Measurements from ENCODE around the gene RAB11B.
"Not testable (repeated sequence)": the region's sequence is repeated elsewhere in the genome, so short reads cannot be mapped to it uniquely, and the experiment has no call there.

Gene RAB11B

DNA sequence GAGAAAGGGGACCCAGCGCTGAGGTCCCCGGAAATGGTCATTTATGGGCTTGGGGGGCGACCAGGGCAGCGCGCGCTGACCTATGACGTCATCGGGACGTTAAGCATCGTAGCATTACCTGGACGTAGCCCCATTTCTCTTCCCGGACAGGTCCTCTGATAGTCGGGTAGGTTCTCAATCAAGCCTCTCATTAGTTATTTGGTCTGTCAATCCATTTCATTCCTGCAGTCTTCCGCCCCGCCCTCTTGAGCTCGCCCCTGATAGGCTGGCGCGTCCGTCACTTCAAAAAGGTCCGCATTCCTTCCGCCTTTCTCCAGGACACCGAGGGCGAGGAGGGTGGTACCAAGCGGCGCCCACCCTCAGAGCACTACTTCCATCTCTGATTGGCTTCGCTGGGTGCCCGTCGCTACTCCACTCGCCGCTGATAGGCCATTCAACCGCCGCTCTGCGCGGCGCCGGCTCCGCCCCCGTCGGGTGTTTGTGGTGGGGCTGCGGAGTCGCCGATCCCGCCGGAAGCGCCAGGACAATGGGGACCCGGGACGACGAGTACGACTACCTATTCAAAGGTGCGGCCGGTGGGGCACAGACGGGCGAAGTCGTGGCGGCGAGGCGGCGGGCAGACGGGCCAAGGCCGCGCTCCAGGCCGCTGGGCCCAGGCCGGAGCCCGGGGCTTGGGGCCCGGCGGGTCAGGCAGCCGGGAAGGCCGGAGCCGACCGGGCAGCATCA, at the start of gene RAB11B:
RAB11B (plus strand) TSS at position 470 of the 726 bp plus-strand sequence; CDS start at position 527, 57 bp downstream.
- peak; percentile 95 to 97 for DNase-seq (ENCODE audit: low read depth in 2 of 2)

DNA sequence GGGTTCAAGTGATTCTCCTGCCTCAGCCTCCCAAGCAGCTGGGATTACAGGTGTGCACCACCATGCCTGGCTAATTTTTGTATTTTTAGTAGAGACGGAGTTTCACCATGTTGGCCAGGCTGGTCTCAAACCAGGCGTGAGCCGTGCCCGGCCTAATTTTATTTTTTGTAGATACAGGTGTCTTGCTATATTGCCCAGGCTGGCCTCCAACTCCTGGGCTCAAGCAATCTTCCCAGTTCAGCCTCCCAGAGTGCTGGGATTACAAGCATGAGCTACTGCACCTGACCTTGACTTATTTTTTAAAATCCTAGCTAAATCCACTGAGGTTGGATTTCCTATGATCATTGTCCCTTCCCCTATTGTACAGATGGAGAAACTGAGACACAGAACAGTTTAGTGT, 48.7 kb upstream of the RAB11B start:
- DNase-seq (ENCODE audit: low read depth in 2 of 2) = not testable (repeated sequence)

DNA sequence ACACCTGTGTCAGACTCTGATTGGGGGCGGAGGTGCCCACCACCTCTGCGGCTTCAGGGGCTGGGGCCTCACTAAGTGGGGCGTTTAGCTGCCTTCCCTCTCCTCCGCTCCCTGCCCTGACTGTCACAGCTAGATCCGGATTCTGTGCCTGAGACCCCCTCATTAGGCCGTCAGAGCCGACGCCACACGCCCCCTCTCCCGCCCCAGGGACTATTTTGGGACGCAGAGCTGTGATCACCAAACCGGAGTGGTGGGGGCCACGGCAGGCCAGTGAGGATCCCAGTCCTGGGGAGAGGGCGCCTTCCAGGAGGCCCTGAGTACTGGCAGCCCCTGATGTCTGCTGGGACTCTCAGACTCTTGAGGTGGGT, 47.9 kb upstream of the RAB11B start:
- DNase-seq (ENCODE audit: low read depth in 2 of 2) = no peak

DNA sequence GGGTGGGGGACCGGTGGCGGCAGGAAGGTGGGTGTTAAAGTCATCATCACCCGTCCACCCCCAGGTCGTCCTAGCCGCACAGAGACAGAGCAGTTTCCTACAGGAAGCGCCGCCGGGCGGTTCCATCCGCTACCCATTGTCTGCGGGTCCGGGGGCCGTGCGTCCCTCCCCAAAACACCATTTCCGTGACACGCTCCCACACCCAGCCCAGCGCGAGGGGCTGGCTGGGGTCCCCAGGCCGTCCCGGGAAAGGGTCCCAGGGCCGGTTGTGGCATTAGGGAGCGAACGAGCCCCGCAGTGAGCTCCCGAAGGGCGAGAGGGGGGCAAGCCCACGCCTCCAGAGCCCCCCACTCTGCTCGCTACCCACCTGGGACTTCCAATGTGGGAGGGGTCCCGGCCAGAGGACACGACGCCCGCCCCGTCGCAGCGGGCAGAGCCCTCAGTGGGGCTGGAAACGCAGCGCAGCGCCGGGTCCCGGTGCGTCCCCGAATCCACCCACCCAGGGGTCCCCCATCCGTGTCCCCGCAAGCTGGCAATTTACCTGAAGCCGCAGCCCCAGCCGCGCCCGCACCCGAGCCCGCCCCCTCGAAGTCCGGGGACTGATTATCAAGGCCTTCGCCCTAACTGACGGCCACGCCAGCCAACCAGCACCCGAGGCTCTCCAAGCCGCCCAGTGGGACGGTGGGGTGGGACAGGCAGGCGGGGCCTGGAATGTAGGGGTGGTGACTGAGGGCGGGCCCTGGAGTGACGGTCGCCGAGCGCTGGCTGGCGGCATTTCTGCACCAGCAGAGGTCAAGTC, 47.3 kb upstream of the RAB11B start, which contains the start of gene KANK3:
KANK3 (minus strand) TSS at position 579 of the 799 bp plus-strand sequence. CDS start 5,434 bp downstream, outside the sequence.
- peak; percentile 91 for DNase-seq (ENCODE audit: low read depth in 2 of 2)

DNA sequence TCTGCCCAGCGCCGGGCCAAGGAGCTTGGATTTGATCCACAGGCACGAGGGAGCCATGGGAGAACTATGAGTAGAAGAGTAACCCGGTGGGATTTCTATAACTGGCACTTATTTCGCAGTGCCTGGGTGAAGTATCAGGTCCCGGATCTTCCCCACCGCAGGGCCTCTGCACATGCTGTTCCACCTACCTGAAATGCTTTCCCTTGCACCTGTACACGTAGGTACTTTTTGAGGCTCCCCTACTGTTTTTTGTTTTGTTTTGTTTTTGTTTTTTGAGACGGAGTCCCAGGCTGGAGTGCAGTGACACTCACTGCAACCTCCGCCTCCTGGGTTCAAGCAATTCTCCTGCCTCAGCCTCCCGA, 46.7 kb upstream of the RAB11B start:
- DNase-seq (ENCODE audit: low read depth in 2 of 2) = no peak

DNA sequence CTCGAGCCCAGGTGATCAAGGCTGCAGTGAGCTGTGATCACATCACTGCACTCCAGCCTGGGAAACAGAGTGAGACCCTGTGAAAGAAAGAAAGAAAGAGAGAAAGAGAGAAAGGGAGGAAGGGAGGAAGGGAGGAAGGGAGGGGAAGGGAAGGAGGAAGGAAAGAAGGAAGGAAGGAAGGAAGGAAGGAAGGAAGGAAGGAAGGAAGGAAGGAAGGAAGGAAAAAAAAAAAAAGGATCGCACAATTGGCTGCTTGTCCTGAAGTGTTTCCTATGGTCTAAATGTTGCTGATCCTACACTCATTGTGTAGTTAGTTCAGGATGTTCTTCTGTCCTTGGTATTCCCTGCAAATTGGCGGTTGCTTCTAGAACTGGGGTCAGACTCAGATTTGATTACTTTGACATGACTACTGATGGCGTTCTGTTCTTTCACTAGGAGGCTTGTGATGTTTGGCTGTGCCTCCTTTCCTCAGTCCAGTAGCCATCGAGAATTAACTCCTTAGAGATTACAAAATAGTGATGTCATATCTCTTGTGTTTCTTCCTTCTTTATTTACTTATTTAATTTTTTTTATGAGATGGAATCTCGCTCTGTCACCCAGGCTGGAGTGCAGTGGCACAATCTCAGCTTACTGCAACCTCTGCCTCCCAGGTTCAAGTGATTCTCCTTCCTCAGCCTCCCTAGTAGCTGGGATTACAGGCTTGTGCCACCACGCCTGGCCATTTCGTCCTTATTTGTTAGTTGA, 40.4 kb upstream of the RAB11B start:
- DNase-seq (ENCODE audit: low read depth in 2 of 2) = not testable (repeated sequence)

DNA sequence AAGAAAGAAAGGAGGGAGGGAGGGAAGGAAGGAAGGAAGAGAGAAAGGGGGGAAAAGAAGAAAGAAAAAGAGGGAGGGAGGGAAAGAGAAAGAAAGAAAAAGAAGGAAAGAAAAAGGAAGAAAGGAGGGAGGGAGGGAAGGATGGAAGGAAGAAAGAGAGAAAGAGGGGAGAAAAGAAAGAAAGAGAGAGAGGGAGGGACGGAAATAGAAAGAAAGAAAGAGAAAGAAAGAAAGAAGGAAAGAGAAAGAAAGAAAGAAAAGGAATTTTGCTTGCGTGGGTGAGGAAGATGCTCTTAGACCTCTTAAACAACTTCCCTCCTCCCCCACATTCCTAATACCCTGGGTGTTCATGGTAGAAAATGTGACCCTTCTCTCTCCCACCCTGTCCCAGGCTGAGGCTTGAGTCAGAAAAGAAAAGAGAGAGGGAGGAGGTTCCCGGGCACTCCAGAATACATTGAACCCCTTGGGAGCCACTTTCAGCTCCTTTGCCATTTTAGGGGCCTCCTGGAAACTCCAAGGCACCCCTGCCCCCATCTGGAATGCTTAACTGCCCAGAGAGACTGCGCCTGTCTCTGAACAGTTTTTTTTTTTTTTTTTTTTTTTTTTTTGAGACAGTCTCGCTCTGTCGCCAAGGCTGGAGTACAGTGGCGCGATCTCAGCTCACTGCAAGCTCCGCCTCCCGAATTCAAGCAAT, 37.9 kb upstream of the RAB11B start:
- no peak for DNase-seq (ENCODE audit: low read depth in 2 of 2)

DNA sequence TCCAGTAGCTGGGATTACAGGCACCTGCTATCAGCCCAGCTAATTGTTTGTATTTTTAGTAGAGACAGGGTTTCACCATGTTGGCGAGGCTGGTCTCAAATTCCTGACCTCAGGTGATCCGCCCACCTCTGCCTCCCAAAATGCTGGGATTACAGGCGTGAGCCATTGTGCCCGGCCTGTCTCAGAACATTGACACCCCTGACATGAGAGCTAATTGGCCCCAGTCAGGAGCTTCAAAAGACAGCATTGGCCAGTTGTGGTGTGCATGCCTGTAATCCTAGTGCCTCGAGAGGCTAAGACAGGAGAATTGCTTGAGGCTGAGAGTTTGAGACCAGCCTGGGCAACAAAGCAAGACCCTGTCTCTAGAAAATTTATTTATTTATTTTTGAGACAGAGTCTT, 37.3 kb upstream of the RAB11B start:
- not testable (repeated sequence) for DNase-seq (ENCODE audit: low read depth in 2 of 2)

DNA sequence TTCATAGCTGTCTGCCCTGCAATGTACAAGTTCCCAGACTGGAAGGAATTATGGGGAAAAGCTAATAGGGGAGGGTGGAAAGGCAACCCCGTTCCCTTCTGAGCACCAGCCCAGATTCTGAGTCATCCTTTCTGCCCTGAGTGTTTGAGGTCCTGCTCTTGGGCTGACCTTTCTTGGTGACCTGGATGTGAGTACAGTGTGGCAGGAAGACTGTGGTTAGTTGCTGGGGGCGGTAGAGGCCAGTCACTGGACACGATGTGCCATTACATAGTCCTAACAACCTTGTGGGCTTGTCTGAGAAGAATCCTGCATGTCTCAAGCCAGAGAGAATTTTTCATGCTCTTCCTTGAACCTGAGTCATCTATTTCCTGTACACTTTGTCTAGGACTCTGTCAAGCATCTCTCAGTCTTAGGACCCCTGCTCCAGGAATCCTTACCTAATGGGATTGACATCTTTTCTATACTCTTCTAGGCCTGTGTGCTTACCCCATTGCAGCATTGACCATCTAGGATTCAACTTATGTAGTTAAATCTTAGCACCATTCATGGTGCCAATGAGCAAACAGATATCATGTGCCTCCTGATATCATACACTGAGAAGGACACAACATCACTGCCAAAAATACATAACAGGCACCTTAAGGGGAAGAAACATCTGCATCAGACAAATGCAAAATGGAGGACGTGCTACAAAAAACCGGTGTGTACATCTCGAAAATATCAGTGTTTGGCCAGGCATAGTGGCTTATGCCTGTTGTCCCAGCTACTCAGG, 34.3 kb upstream of the RAB11B start:
- no peak for DNase-seq (ENCODE audit: low read depth in 2 of 2)

DNA sequence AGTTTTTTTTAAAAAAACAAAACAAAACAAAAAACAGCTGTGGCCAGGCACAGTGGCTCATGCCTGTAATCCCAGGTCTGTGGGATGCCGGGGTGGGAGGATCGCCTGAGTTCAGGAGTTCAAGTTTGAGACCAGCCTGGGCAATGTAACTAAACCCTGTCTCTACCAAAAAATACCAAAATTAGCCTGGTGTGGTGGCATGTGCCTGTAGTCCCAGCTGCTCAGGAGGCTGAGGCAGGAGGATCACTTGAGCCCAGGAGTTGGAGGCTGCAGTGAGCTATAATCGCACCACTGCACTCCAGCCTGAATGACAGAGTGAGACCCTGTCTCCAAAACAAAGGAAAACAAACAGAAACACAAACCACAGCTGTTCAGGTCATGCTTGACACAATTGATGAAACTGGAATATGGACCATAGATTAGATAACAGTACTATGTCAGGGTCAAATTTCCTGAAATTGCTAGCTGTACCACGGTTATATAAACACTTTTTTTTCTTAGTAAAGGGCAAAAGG, 33.1 kb upstream of the RAB11B start:
- DNase-seq (ENCODE audit: low read depth in 2 of 2) = no peak

DNA sequence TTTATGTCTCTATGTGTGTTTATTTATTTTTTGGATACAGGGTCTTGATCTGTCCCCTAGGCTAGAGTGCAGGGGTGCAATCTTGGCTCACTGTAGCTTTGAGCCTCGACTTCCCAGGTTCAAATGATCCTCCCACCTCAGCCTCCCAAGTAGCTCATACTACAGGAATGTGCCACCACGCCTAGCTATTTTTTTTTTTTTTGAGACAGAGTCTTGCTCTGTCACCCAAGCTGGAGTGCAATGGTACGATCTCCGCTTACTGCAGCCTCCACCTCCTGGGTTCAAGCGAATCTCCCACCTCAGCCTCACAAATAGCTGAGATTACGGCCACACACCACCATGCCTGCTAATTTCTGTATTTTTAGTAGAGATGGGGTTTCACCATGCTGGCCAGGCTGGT, 31.2 kb upstream of the RAB11B start:
- DNase-seq (ENCODE audit: low read depth in 2 of 2) = no peak

DNA sequence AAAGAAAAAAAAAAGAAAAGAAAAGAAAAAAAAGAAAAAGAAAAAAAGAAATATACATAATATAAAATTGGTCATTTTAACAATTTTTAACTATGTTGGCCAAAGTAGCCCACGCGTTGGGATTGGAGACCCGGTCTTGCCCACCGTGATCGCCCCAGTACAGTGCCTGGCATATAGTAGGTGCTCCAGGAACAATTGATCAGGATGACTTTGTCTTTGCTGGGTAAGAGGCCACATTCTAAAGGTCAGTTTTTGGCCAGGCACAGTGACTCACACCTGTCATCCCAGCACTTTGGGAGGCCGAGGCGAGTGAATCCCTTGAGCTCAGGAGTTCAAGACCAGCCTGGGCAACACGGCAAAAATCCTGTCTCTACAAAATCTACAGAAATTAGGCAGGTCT, 30.0 kb upstream of the RAB11B start:
- DNase-seq (ENCODE audit: low read depth in 2 of 2) = no peak

DNA sequence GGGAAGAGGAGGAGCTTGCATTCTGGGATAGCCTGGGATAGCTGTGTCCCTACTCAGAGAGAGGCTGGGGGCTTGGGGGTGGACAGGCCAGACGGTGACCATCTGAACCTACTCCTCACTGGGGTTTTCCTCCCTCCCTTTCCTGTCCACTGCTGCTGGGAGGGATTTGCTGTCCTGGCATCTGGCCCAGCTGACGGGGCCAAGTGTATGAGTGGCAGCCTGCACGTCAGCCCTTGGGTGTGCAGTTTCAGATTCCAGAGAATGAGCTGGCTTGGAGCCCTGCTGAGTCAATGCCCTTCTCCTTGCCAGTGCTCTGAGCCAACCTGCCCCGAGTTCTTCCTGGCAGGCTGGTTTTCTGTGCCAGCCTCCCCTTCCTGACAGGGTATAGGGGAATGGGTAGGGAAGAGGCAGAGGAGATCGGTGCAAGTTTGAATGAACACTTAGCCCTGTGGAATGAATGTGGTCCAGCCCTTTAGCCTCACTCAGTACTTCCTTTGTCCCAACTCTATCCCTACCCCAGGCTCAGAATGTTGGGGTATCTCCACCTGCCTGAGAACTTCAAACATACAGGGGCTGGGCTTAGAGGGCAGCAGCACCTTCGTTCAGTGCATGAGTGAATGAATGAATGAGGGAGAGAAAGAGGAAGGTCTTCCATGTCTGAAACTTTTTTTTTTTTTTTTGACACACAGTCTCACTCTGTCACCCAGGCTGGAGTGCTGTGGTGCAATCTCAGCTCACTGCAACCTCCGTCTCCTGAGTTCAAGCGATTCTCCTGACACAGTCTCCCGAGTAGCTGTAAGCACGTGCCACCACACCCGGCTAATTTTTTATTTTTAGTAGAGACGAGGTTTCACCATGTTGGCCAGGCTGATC, 28.0 kb upstream of the RAB11B start:
- peak in 1 of 2 donors; percentile 37 for DNase-seq (ENCODE audit: low read depth in 2 of 2)

DNA sequence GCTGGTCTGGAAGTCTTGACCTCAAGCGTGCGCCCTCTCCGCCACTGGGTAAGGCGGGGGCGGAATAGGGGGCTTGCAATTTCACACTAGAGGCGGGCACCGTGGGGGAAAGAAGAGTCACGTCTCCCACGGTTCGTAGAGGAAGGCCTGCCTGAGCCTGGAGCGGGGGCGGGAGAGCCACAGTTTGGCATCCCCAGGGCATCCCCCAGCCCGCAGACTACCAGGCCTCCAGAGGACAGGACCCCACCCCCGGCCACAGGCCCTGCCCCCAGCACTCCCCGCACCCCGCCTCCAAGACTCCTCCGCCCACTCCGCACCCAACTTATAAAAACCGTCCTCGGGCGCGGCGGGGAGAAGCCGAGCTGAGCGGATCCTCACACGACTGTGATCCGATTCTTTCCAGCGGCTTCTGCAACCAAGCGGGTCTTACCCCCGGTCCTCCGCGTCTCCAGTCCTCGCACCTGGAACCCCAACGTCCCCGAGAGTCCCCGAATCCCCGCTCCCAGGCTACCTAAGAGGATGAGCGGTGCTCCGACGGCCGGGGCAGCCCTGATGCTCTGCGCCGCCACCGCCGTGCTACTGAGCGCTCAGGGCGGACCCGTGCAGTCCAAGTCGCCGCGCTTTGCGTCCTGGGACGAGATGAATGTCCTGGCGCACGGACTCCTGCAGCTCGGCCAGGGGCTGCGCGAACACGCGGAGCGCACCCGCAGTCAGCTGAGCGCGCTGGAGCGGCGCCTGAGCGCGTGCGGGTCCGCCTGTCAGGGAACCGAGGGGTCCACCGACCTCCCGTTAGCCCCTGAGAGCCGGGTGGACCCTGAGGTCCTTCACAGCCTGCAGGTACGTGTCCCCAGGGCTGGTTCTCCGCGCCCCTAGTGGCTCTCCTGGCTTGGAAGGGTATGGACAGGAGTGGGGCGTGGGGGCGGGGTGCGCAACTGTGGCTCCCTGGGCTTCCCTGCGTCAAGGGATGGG, 26.1 kb upstream of the RAB11B start, which contains the start of gene ANGPTL4:
ANGPTL4 (plus strand) TSS at position 353 of the 969 bp plus-strand sequence; CDS start at position 520, 167 bp downstream.
- peak; percentile 53 to 55 for DNase-seq (ENCODE audit: low read depth in 2 of 2)

DNA sequence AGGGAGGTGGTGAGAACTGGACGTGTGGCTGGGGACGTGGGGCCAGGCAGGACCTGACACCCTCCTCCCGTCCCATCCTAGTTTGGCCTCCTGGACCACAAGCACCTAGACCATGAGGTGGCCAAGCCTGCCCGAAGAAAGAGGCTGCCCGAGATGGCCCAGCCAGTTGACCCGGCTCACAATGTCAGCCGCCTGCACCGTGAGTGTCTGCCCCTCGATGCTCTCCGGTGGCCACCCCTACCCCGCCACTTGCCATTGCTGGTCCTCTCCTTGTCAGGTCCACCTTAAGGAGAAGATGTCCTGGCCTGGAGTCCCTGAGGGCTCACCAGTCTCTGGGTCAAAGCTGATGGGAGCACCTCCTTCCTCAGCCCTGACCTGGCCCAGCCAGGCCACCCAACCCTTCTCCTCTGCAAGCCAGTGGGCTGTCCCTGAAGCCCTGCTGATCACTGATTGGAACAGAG, 24.0 kb upstream of the RAB11B start:
- DNase-seq (ENCODE audit: low read depth in 2 of 2) = no peak

DNA sequence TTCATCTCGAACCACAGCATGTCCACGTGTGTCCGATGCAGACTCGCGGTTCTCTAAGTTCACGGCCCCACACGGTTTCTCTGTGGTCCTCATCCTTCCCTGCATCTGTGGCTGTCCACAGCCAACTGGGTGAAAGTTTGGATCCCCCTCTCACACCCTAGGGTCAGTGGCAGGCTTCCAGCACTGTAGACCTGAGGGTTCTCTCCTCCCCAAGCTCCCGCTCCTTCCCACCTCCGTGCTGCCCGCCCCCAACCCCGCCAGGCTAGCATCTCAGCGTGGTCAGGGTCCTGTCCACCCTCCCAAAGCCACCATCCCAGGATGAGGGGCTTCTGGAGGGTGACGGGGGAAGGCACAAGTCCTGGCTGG, 23.2 kb upstream of the RAB11B start:
- no peak for DNase-seq (ENCODE audit: low read depth in 2 of 2)

DNA sequence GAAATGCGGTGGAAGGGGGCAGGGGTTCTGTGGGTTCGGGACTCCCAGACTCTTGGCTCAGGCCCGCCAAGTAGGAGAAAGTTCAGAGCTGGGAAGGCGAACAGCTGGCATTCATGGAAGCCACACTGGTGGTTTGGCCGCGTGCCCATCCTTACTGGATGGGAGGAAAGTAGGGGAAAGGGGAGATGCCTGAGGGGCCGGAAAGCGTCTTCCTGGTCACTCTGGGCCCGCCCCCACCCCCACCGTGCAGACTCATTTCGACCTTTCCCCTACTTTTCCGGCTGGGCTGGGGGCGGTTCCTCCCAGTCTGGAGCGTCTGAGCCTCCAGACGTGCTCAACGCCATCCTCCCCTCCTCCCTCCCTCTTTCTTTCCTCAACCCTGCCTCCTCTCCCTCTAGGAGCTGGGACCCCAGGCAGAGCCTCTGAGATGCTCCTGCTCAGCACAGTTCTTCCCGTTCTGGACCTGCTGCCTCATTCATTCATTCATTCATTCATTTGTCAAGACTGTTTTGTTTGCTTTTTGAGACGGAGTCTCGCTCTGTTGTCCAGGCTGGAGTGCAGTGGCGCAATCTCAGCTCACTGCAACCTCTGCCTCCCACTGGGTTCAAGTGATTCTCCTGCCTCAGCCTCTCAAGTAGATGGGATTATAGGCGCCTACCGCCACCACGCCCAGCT, 22.7 kb upstream of the RAB11B start:
- no peak for DNase-seq (ENCODE audit: low read depth in 2 of 2)

All from stimulated activated CD8-positive, alpha-beta memory T cell treated with anti-CD3 and anti-CD28 coated beads, Interleukin-2, amount 100 ng/mL, for 48 hours (primary cell).